Uterus (tissue), 2 donors: ENCODE measurements around the gene ELF5.

ENCODE experiments used
- CTCF ChIP-seq, 4 experiments: fragments of 200-600 bp in 2 of 4; fragments of 450-650 bp in 2 of 4; sonication (generic) in 2 of 4; IDR thresholded peaks; one replicate each; pipeline ENCODE4 v1.5.1; 2016 to 2019; ENCODE audit warnings: antibody characterized with exemption in 4 of 4, mild to moderate bottlenecking in 2 of 4, moderate library complexity in 1 of 4
- POLR2A ChIP-seq, 2 donors: fragments of 450-650 bp; IDR thresholded peaks; one replicate each; pipeline ENCODE4 v1.6.1; 2016; ENCODE audit warnings: antibody characterized with exemption in 2 of 2, mild to moderate bottlenecking in 1 of 2, moderate library complexity in 1 of 2

GRCh38 chr11:34488855-34489557 lies 24.6 kb downstream of the ELF5 start:
- TF ChIP-seq CTCF (IDR thresholded peaks at IDR 0.05) = no peak
- no peak for TF ChIP-seq POLR2A (IDR thresholded peaks at IDR 0.05)
